ENCODE results near the gene THAP4.

Gene THAP4

DNA sequence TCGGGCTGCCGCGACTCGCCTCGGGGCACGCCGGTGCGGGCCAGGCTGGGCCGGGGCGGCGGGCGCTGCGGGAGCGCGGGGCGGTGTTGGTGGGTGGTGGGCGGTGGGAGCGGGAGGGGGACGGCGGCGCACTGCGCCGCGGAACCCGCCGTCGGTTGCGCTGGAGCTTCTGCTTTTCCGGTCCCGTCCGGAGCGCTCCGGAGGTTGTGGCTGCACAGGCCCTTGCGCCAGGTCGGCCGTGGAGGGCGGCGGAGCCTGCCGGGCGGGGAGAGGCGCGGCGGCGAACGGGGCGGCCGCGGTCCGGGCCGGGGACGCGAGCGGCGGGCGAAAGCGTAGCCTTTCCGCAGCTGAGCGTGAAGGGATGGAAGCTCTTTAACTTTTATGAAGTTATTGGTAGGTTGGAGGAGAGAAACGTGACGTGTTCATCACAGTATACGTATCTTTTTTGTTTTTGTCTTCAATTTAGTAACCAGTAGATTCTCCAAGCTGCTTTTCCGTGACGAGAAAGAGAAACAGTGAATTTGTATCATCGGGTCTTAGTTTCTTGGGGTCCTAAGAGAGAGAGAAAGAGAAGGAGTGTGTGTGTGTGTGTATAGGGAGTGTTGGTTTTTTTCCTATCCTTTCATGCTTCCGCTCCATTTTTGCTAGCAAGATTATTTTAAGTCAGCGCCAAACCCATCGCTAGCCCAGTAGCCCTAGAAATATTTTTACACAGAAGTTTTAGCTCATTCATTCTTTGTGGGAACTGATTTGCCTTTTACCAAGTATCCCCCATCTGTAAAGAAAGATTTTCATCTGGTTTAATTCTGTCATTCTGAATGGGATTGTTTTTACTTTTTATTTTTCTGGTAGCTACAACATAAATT is 1.1 kb upstream of the THAP4 start:
- Histone ChIP-seq H3K27ac (peak overlapping the region; percentile 52; the same call in 1 of the 2 replicates), H3K36me3 (ENCODE audit: insufficient read depth, low read length) (peaks cover 28% of the 10 kb centered on the region)

GRCh38 chr2:241636182-241637017 is 558 bp downstream of the THAP4 start:
- DNase-seq (ENCODE audit: low read depth, low spot score): no peak
- TF ChIP-seq FOXP2 (optimal IDR thresholded peaks at IDR 0.05; ENCODE audit: control extremely low read depth, extremely low read length, insufficient read depth): no peak
- TF ChIP-seq POLR2AphosphoS5 (IDR thresholded peaks at IDR 0.05; ENCODE audit: borderline replicate concordance, low read depth, low read length): no peak
- TF ChIP-seq EZH2 (IDR thresholded peaks at IDR 0.05): no peak
- peak overlapping the region; percentile 96 for H3K4me3 ChIP-seq
- peaks cover 44% of the 10 kb centered on the region for H3K36me3 ChIP-seq (ENCODE audit: insufficient read depth, low read length)
- no peaks in the 10 kb centered on the region for H3K9me3 ChIP-seq (ENCODE audit: low read depth, low read length)
- peak overlapping the region; percentile 86 for H3K9ac ChIP-seq (ENCODE audit: insufficient read length)
- H3K27ac ChIP-seq: peak overlapping the region; percentile 10; the same call in 1 of the 2 replicates

More for the DNA sequence above, 1.1 kb upstream of the THAP4 start:
- H3K9ac ChIP-seq (ENCODE audit: insufficient read length): peak overlapping the region; percentile 96
- DNase-seq (ENCODE audit: low read depth, low spot score): no peak
- H3K4me3 ChIP-seq: peak overlapping the region; percentile 96
- no peaks in the 10 kb centered on the region for H3K9me3 ChIP-seq (ENCODE audit: low read depth, low read length)
- no peak for TF ChIP-seq FOXP2 (optimal IDR thresholded peaks at IDR 0.05; ENCODE audit: control extremely low read depth, extremely low read length, insufficient read depth)
- no peak for TF ChIP-seq POLR2AphosphoS5 (IDR thresholded peaks at IDR 0.05; ENCODE audit: borderline replicate concordance, low read depth, low read length)
- no peak for TF ChIP-seq EZH2 (IDR thresholded peaks at IDR 0.05)

GRCh38 chr2:241635756-241636155 is 1.2 kb downstream of the THAP4 start:
- Histone ChIP-seq H3K36me3 (ENCODE audit: insufficient read depth, low read length) (peaks cover 50% of the 10 kb centered on the region), H3K9ac (ENCODE audit: insufficient read length) (peak overlapping the region; percentile 86), H3K4me3 (peak overlapping the region; percentile 94), H3K9me3 (ENCODE audit: low read depth, low read length) (no peaks in the 10 kb centered on the region), H3K27ac (peak overlapping the region; percentile 10; the same call in 1 of the 2 replicates)
- no peak for DNase-seq (ENCODE audit: low read depth, low spot score)
- TF ChIP-seq FOXP2 (optimal IDR thresholded peaks at IDR 0.05; ENCODE audit: control extremely low read depth, extremely low read length, insufficient read depth) (no peak), POLR2AphosphoS5 (IDR thresholded peaks at IDR 0.05; ENCODE audit: borderline replicate concordance, low read depth, low read length) (no peak), EZH2 (IDR thresholded peaks at IDR 0.05) (no peak)

GRCh38 chr2:241633561-241633960 is 3.4 kb downstream of the THAP4 start:
- H3K27ac ChIP-seq: no peak overlapping the region
- H3K4me3 ChIP-seq: no peak overlapping the region
- TF ChIP-seq FOXP2 (optimal IDR thresholded peaks at IDR 0.05; ENCODE audit: control extremely low read depth, extremely low read length, insufficient read depth): no peak
- no peak for TF ChIP-seq EZH2 (IDR thresholded peaks at IDR 0.05)
- no peak for TF ChIP-seq POLR2AphosphoS5 (IDR thresholded peaks at IDR 0.05; ENCODE audit: borderline replicate concordance, low read depth, low read length)
- no peak for DNase-seq (ENCODE audit: low read depth, low spot score)
- H3K9me3 ChIP-seq (ENCODE audit: low read depth, low read length): no peaks in the 10 kb centered on the region
- peaks cover 46% of the 10 kb centered on the region for H3K36me3 ChIP-seq (ENCODE audit: insufficient read depth, low read length)
- no peak overlapping the region for H3K9ac ChIP-seq (ENCODE audit: insufficient read length)

GRCh38 chr2:241632478-241633325 is 4.3 kb downstream of the THAP4 start:
- H3K4me3 ChIP-seq: no peak overlapping the region
- H3K9me3 ChIP-seq (ENCODE audit: low read depth, low read length): no peaks in the 10 kb centered on the region
- no peak for DNase-seq (ENCODE audit: low read depth, low spot score)
- no peak for TF ChIP-seq POLR2AphosphoS5 (IDR thresholded peaks at IDR 0.05; ENCODE audit: borderline replicate concordance, low read depth, low read length)
- no peak for TF ChIP-seq EZH2 (IDR thresholded peaks at IDR 0.05)
- no peak for TF ChIP-seq FOXP2 (optimal IDR thresholded peaks at IDR 0.05; ENCODE audit: control extremely low read depth, extremely low read length, insufficient read depth)
- peaks cover 49% of the 10 kb centered on the region for H3K36me3 ChIP-seq (ENCODE audit: insufficient read depth, low read length)
- no peak overlapping the region for H3K27ac ChIP-seq
- H3K9ac ChIP-seq (ENCODE audit: insufficient read length): no peak overlapping the region

GRCh38 chr2:241629762-241630435 is 7.1 kb downstream of the THAP4 start:
- peak overlapping the region; percentile 41 for H3K9ac ChIP-seq (ENCODE audit: insufficient read length)
- H3K4me3 ChIP-seq: no peak overlapping the region
- TF ChIP-seq EZH2 (IDR thresholded peaks at IDR 0.05) (no peak), POLR2AphosphoS5 (IDR thresholded peaks at IDR 0.05; ENCODE audit: borderline replicate concordance, low read depth, low read length) (no peak), FOXP2 (optimal IDR thresholded peaks at IDR 0.05; ENCODE audit: control extremely low read depth, extremely low read length, insufficient read depth) (no peak)
- peak overlapping the region; percentile 42; the same call in 1 of the 2 replicates for H3K27ac ChIP-seq
- H3K36me3 ChIP-seq (ENCODE audit: insufficient read depth, low read length): peaks cover 53% of the 10 kb centered on the region
- H3K9me3 ChIP-seq (ENCODE audit: low read depth, low read length): no peaks in the 10 kb centered on the region
- no peak for DNase-seq (ENCODE audit: low read depth, low spot score)

DNA sequence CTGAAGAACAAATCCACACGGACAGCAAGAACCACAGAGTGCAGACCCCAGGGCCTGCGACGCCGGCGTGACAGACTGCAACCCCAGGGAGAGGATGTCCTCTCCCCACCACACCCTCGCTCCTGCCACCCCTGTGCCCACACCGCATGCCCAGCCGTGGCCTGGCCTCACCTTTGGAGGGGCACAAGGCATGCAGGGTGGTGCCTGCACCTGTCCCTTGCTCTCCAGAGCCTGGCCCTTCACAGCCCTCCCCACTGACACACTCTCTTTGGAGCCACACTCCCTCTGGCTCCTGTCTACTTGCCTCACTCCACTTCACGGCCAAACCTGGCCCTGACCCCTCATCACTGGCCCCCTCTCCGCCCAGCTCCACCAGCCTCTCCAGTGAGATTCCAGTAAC is 9.3 kb downstream of the THAP4 start:
- no peaks in the 10 kb centered on the region for H3K9me3 ChIP-seq (ENCODE audit: low read depth, low read length)
- TF ChIP-seq EZH2 (IDR thresholded peaks at IDR 0.05): no peak
- TF ChIP-seq POLR2AphosphoS5 (IDR thresholded peaks at IDR 0.05; ENCODE audit: borderline replicate concordance, low read depth, low read length): no peak
- no peak for TF ChIP-seq FOXP2 (optimal IDR thresholded peaks at IDR 0.05; ENCODE audit: control extremely low read depth, extremely low read length, insufficient read depth)
- H3K9ac ChIP-seq (ENCODE audit: insufficient read length): no peak overlapping the region
- H3K4me3 ChIP-seq: no peak overlapping the region
- no peak overlapping the region for H3K27ac ChIP-seq
- no peak for DNase-seq (ENCODE audit: low read depth, low spot score)
- H3K36me3 ChIP-seq (ENCODE audit: insufficient read depth, low read length): peaks cover 31% of the 10 kb centered on the region

Measured in SK-N-MC (cell line).